GM19463 (cell line): Measurements from ENCODE around the gene DICER1.

Source experiments
- ATAC-seq: cut with Tn5 transposase; IDR thresholded peaks from one replicate; pipeline ENCODE4 v1.9.1; 2021; ENCODE audit warnings: mild to moderate bottlenecking, moderate library complexity; ENCODE audit not compliant: unreplicated experiment

DICER1 gene

DNA sequence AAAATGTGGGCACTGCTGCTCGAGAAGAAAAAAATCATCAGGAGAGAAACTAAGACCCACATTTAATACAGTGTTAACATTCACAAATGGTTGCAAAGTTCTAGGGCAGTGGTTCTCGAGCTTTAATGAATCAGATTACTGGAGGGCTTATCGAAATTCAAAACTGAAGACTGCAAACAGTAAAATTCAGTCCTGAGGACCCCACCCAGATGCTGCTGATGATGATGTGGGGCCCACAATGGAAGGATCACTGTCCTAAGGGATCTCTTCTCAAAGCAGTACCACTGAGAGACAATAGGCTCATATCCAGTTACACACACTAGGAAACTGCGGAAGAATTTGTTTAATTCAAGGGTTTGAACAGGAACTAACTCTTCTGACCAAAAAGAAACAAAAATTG, 31.4 kb downstream of the DICER1 start:
- ATAC-seq = no peak

DNA sequence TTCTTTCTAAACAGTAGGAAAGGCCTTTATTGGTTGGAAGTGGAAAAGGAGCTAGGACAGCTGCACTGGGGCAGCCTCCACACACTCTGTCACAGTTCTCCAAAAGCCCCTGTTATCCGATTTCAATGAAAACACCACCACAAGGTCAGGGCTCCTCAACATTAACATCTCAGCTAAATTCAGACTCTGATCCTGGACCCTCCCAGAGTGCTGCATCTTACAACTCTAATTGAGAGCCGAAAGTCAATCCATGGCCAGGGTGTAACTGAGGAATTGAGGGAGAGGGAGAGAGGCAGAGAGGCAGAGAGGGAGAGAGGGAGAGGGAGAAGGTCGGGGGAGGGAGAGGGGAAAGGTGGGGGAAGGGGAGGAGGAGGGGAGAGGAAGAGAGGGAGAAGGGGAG, 32.1 kb downstream of the DICER1 start:
- no peak for ATAC-seq

DNA sequence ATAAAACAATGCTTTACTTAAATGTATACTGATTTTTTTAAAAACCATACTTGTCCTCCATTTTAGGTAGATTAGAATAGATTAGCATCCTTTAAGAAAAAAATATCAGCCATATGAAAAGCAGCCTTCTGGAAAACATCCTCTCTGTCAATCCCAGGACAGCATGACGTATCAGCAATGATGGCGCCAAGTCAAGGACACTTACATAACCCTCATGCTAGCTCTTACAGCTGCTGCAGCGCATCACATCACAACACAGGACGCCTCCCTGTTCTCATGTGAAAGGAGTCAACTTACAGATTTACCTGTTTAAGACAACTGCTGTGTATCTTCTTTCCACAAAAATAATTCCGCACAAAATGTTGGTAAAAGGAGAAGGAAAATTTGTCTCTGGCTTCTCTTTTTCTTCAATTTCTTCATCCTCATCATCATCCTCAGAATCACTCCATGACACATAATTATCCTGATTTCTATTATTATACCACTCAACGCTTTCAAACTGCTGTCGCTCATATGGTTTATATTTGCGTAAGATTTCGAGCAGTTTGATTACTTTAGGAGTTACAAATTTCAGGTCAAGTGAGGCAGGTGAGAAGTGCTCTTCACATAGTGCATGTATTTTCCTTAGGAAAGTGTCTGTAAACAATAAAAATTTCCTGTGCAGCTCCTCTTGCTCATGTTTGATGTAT, 33.3 kb downstream of the DICER1 start:
- no peak for ATAC-seq

DNA sequence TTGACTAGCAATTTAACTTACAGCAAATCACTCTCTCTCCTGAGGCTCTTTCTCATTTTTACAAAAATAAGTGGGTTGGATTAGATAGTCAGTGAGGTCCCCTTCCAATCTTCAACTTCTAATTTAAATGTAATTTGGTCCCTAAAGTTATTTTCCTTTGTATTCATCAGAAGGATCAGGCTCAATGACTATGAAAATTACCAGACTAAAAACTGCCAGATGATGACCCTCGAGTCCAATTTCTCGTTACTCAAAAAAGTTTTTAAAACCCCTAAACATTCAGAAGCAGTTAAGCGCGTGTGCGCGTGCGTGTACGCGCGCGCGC, 34.7 kb downstream of the DICER1 start:
- ATAC-seq = no peak

DNA sequence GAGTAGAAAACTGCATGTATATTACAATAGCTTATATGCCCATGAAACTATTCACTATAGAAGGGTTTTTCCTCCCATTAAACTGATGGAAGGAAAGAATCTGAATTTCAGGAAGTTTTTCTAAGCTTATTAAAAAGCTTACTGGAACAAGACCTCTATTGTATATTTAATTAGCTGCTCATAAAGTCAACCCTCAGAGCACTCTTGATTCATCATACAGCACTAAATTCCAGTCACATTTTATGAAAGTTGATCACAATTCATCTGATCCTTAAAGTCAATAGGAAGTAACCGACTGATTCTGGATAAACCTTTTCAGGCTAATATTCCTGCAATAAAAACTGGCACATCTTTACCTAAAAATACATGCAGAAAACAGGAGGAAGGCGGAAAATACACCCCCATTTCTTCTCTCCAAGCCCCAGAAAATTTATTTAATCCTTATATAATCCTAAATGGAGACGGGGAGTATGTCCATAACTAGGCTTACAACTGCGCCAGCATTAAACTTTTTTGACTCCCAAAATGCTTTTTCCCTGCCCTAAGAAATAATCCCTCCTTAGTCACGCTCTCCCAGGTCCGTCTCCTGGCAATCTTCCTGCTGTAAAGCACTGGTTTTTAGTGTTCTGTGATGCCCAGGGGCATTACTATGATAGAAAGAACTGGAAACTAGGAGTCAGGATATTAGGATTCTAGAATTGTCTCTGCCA, 35.3 kb downstream of the DICER1 start:
- ATAC-seq = no peak

DNA sequence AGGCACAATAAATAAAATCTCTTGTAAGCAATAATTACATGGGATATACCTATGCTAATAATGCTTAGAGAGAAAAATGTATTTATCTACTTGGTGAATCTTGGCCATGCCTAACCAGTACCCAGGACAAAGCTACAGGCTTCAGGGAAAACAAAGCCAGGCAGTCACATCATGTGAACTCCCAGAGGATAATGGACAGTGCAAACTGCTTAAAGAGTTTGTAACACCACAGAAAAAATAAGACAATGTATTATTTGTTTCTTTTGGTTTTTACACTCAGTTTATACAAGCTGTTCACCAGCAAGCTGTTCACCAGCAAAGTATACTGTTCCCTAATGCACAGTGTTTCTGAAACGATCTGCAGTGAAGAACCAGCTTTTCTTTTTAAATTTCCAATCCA, 38.0 kb downstream of the DICER1 start:
- no peak for ATAC-seq

DNA sequence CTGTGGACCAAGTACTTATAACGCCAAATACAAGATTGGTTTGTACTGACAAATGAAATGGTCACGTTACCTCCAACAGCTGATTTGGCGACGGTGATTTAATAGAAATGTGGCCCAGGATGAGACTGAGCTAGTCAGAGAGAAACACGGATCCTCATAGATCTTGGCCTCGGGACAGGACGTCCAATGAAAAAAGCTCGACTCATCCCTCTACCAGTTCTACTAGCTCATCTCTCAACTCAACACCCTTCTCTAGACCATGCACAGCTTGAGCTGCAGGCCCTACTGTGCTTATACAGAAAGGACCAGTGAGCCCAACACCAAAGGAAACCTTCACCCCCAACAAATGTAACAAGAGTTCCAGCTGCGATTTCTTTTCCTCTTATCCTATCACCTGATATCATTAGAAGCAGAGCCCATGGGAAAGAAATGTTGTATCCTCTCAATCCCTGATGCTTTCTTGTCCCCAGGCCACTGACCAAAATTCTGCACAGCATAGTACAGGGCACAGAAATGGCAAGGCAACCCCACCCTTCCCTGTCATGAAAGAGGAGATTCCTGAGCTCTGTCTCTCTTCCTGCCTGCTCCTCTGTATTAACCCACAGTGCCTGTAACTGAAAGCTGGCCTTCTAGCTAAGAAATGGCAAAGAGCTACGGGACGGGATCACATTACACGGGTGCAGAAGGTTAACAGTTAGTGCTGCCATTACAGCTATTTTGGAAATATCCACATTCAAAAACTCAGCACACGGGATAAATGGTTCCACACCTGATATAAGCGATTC, 39.2 kb downstream of the DICER1 start:
- ATAC-seq = no peak

DNA sequence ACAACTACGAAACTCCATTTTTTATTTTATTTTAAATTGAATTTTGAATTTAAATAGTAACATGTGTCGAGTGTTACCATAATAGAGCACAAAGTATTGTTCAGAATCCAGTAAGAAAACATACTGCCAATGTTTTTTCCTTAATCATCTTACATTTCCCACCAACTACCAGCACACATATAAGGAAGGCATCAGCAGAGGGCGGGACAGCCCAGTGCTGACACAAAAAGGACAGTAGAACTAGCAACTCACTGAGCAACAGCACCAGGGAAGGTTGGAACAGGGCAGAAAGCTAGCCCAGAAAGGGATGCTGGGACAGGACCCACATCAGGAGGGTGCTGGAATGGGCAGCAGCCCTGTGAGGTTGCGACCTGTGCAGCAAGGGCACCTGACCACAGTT, 43.9 kb downstream of the DICER1 start:
- ATAC-seq = no peak

DNA sequence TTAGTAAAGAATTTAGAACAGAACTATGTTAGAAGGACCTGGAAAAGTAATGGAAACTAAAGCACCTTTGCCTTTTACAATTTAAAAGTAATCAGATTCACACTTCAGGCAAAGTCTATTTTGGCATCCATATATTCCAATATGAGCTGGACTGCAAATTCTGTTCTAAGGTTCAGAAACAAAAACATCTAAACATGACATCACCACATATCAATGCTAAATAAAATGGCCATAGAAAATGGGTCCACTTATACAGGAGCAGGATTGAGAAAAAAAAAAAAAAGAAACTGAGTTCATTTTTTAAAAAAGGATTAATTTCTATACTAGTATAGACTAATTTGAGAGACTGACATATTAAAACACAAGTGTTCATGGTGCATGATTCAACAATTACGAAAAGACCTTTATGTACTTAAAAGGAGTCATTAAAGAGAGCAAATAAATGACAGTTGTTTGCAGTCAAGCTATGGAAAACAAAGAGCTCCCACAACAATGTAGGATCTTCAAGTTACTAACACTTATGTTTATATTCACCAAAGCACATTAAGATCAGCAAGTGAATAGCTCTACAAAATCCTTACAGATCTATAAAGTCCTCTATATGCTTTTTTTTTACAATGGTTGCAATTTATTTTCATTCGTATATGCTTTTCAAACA, 45.7 kb downstream of the DICER1 start:
- ATAC-seq = no peak

DNA sequence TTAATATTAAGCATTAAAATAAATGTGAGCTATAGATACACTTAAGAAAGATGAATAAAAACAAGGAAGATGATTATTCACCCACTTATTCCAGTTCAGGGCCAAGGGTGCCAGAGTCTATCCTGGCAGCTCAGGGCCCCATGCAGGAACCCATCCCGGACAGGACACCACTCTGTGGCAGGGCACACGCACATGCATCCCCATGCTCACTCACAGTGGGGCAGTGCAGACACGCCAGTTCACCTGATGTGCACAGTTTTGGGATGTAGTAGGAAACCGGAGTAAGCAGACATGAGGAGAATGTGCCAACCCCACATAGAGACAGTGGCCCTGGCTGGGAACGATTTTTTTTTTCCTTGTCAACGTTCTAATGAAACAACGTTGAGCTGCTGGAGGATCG, 47.2 kb downstream of the DICER1 start:
- ATAC-seq = no peak

DNA sequence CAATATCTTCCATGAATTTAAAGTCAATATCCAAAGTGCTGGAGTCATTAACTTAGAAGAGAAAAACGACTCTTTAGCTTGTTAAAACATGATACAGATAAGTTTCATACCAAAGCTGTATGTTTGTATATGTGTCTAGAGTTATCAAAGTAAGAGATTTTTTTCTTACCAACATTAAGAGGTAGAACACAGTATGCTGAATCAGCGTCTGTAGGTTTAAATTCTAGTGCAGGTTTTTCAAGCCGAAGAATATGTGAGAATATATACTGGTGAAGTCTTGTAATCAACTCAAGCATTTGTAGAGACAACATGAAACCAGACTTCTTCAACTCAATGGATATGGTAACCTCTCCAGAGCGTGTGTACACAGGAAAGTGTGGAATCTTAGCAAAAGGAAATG, 49.6 kb downstream of the DICER1 start:
- no peak for ATAC-seq

DNA sequence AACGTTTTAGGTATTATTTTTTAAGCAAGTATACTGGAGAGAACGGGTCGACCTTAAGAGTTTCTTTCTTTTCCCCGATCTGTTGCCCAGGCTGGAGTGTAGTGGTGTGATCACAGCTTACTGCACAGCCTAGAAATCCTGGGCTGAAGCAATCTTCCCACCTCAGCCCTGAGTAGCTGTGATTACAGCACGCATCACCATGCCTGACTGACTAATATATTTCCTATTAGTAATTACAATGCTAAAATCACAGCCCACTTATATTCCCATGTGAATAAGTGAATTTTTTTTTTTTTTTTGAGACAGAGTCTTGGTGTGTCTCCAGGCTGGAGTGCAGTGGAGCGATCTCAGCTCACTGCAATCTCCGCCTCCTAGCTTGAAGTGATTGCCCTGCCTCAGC, 50.4 kb downstream of the DICER1 start:
- no peak for ATAC-seq

DNA sequence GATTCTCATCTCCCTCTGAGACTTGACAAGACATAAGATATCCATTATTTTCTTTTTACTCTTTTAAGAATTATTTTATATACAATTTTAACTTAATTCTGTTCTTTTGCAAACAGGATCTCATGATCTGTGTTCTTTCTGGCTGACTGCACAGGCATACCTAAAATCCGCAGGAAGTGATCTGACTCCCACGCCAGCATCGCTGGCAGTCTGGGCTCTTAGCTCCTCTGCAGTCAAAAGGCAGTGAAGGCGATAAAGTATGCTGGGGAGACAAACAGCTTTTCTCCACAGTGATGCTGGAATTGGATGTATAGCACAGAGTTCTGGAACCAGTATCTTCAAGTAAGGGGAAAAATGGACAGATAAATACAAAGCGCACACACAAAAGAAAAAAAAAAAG, 52.4 kb downstream of the DICER1 start:
- ATAC-seq = no peak

DNA sequence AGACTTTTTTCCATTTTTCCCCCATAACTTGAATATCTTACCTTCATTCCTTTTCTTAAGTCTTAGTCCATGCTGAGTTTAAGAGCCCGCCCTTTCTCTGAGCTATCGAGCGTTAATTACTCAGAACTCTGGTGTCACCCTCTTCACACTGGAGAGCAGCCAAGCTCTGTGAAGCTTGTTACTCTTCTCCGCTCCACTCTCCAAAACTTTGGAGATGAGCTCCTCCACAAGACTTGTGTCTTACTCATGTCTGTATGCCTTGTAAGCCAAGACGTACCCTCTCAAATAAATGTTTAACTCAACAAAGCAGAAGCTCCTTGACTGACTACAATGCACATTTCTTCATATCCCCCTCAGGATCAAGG, 54.7 kb downstream of the DICER1 start:
- ATAC-seq = no peak

DNA sequence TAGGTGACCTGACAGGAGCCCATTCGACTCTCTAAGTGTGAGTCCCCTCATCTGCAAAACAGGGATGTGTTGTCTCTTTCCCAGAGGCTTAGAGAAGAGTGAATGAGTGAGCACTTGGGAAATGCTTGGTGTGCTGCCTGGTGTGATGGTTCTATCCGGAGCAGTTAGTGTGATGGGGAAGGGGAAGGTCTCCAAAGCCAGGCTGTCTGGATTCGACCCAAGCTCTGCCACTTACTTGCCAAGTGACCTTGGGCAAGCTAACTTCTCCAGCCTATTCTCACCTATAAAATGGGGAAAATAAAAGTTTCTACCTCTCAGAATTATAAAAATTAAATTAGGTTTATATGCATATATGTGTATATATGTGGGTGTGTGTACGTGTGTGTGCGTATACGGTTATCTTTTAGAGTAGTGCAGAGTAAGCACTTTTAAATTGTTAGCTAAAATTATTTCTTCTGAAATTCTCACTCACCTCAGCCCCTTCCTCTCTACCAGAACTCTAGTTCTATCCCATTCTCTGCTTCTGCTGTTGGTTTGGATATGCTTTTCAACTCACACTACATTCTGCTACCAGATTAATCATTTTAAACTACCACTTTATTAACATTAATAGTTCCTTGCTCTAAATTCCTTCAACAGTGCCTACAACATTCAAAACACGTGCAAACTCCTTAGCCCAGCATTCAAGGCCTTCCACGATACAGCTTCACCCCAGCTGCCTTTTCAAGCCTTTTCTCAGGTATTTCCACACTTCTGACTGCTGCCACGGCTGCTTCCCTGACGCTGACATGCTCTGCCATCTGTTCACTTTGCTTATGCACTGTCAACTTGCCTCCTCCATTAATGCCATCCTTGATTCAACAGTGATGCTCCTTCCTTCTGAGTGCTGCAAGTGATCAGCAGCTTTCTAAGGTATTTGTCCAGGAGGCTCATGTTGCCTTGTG, 55.3 kb downstream of the DICER1 start:
- no peak for ATAC-seq

DNA sequence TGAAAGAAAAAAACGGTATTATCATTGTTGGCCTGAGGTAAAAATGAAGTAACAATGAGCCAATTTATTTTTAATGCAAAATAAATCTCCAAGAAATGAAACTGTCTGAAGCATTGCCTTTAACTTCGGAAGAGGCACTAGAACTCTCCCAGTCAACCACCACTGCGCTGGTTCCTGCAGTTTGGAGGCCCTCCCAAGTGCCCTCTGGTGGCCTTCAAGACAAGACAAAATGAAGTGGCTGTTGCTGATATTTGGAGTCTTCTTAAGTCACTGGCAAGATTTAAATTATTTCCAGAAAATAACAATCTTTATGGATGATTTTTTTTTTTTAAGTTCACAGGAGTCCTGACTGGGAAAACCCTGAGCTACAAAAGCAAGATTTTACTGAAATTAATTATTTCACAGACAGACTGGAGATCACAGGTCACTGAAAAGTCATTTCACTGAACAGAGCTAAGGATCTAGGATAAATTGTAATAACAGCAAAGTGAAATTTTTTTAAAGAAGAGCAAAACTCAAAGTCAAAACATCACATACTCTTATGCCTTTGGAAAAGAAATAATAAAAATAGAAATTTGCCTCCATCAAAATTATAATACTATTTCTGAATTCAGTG, 58.2 kb downstream of the DICER1 start:
- no peak for ATAC-seq

DNA sequence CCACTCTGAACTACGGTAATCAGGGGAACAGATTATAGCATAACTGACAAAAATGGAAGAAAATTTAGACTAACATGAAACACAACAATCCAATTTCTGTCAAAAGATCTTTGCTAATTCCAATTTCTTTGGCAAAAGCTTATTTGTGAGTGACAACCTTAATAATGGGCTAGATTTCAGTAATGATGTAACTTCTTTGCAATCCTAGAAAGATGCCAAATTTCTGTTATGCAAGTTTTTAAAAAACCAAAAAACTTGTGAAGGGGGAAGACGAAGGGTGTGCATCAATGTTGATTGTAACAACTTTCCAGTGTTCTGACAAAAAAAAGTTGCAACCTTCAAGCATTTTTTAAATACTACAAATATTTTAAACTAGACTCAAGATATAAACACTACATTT, 59.9 kb downstream of the DICER1 start:
- no peak for ATAC-seq

DNA sequence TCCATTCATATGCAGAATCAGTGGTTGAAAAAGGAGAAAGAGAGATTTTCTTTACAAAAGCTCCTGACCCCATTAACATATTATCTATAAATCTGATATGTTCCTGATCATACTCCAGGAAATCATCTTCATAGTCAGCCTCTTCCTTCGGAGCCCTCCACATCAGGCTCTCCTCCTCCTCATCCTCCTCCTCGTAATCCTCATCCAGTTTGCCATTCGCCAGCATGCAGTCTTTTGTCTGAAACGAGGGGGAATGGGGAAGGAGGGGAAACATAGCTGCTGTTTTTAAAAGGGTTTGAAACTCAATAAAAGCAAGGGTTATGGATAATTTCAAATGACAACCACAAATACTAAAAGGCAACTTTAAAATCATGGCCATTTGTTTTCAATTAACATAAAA, 60.9 kb downstream of the DICER1 start:
- no peak for ATAC-seq

DNA sequence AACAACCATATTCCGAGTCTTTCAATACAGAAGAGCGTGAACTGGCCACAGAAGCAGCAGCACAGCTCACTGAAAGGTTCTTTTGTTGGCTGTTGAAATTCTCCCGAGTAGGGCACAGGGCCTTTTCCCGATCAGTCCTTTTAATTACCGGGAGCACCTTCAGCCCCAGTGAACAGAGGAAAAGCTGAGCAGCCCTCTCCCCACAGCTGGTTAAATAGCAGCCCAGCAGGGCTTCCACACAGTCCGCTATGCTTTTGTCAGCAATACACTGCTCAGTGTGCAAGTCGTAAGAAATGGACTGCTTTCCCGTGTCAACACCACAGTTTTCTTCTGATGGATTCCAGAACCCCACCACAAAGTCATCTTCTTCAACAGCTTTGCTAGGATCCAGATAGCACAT, 61.3 kb downstream of the DICER1 start:
- no peak for ATAC-seq

DNA sequence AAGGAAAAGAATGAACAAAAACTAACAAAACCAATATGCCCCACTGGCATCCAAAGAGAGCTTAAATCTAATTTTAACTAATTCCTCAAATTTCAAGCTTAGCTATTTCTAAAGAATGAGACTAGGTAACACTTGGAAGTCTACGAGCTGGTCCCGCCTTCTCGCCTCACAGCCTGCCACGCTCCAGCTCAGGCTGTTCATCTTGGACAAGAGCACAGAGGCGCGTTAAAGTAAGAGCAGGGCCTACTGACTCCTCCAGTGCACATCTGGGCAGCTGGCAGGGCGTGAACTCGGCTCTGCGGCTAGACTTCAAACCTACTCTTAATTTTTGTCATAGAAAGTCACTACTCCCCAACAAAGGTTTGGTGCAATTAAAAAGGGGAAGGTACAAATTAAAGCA, 64.6 kb downstream of the DICER1 start:
- no peak for ATAC-seq
